ENCODE data around the gene IRAK4.
A peak's percentile ranks its signal among the peaks of the same experiment; 100 is the strongest.

The IRAK4 gene

DNA sequence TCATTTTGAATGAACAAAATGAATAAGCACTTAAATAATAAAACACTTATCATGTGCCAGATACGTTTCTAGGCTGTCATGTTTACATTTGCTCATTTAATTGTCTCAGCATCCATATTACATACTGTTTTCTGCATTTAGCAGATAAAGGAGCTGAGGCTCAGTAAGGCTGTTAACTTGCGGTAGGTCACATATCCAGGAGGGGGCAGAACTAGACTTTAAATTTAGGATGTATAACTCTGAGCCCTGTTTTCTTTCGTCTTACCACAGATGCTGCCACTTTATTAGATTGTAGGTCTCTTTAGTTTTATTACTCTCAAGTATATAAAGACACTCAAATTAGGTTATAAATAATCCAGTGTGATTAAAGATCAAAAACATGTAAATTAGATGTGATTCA, 17.7 kb downstream of the IRAK4 start:
- no peak for DNase-seq

DNA sequence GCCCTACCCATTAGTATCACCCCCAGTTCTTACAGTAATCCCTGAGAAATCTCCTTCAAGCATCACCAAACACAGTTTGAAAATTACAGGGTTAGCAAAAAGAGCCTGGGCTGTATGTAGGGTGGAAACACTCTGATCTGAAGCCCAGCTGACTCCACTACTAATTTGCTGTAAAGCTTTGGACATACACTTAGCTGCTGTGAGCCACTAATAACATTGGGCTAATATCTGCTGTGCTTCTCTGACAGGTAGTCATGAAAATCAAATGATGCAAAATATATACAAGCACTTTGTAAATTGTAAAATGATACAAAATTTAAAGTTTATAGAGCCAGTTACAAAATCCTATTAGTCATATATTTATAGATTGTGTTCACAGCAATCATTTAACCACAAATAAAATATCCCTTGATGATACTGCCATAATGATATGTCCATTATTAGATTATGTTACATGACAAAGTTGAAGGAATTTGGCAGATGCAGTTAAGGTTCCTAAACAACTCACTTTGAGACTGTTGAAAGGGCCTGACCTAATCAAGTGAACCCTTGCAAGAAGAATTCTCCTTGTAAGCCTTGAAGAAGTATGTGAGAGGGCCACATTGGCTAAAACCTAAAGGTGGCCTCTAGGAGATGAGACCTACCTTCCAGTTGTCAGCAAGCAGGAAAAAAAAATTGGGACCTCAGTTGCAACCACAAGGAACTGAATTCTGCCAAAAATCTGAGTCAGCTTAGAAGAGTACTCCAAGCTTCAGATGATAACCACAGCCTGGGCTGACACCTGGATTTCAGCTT, 28.3 kb downstream of the IRAK4 start:
- no peak for DNase-seq

DNA sequence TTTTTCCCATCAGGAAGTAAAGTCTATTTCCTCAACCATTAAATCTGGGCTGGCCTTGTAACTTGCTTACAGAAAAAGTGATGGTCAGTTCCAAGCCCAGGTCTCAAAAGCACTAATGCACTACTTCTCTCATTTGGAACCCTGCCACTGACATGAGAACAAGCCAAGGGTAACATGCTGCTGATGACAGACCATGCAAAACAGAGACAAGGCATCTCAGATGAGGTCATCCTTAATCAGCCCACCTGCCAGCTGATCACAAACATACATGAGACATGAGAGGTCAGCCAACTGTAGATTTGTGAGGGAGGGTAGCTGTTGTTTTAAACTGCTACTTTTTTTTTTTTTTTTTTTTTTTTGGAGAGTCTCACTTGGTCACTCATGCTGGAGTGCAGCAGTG, 31.2 kb downstream of the IRAK4 start:
- DNase-seq, result no peak

DNA sequence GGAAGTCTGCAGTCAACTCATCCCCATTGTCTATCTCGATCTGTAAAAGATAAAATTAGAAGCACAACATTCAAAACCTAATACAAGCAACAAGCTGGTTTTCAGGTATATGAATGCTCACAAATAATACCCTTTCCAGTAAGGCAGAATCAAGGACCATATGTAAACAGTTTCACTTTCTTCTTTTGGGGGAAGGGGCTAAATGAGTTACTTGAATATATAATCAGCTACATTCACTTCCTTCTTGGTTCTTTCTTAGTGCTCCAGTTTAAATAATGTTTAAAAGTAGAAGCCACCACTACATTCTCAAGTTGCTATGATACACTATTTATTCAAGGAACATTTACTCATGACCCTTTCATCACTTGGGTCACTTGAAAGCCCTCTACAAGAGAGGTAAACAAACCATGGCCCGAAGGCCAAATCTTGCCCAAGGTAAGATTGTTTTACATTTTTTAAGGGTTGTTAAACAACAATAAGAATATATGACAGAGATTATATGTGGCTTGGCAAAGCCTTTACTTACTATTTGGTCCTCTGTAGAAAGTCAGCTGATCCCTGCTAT, 37.0 kb downstream of the IRAK4 start:
- DNase-seq, result no peak

DNA sequence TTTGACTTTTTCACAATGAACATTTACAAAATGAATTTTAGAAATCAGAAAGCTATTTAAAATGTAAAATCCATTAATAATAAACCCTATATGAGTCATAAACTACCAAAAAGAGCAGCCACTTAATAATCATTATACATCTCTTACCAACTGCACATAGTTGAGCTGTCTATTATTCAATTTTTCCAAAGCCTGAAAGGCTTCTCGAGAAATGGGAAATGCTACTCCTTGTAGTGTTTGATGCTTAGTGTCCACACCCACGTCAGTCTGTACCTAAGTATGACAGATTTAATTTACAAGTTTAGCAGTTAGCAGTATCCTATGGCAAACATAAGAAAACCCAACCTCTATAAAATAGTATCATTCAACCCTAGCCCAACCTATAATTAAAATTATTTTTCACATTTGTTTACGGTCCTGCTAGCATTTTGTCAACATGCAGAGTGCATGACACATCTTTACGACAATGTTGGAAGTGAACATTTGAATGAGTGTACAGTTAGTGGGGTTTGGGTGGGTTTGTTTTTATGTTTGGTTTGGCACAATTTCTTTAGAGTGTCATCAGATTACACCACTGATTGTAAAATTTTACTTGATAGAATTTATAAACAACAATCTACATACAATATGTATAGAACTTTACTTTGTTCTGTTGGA, 38.9 kb downstream of the IRAK4 start:
- no peak for DNase-seq

DNA sequence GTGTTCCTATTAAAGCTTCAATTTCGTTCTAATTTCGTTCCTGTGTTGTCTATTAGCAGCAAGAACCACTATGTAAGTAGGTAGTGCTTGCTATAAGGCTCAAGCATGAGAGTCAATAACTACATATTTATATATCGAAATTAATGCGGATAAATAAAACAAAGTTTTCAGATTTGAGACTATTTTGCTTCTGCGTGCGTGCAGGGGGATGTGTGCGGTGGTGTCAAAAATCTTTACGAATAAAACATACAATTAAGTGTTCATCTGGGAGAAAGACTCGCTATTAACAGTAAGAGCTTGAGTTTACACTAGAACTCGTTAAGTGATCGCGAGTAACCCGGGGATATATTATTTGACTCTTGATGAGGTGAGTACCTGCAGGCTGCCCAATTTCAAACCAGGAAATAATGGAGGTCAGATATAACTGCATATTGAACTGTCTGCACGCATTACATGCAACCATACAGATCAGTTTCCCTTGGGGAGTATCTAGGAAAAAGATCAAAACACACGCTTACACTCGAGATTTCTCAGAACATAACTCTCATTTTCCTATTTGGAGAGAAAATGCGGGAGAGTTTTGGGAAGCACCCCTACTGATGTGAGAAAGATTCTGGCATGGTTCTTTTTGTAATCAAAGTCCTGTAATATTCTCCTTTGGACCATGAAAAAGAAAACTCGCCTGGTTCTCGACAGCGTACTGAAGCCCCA, 46.6 kb downstream of the IRAK4 start:
- DNase-seq, result no peak

DNA sequence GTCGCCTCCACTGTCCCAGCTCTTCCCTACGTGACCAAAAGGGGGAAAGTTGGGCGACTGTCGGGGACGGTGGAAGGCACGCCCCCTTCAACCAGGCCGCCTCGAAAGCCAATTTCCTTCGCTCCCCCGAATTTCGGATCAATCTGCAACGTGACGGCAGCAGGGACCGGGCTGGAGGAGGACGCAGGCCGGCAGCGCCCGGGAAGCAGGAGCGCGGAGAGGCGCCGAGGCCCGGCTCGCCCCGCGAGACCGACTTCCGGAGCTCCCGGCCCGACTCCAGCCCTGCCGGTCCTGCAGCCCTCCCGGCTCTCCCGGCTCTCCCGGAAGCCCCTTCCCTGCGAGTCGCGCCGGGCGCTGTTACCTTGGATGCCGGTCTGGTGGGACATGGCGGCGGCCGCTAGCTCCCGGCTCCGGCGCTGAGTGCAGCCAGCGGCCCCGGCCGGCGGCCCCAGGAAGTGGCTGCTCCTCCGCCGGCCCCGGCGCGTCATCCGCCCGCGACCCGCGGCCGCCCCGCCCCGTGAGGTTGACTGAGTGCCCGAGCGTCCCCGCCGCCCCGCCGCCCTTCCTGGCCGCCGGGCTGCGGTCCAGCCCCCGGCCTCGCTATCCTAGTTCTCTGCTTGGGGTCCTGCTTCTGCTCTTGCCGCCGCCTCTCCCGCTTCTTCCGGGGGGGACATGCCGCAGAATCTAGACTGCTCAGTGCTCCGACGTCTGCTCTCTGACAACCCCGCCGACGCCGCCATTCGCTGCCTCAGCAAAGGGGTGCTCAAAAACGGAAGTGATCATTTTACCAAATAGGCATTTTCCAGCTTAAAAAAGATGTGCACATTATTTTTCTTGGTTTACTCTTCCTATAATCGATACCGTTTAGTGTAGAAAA, 47.3 kb downstream of the IRAK4 start, which contains the start of gene TWF1:
TSS of gene TWF1 (minus strand) at position 458 of the 877 bp plus-strand sequence. CDS start at position 386, 72 bp downstream.
- peak; percentile 93 for DNase-seq

DNA sequence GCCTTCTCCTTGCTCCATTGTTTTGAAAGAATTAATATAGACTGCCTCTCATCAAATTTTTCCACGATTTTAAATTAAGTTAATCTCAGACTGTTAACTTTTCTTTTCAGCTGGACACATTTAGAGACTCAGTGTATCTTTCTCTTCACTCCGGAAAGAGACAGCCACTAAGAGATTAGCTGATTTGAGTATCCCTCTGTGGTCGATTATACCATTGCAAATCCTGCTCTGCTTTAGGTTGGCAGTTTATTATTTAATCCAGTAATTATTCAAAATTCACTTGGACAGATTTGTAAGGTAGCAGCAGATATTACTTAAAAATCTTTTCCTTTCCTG, 48.0 kb downstream of the IRAK4 start:
- no peak for DNase-seq

DNA sequence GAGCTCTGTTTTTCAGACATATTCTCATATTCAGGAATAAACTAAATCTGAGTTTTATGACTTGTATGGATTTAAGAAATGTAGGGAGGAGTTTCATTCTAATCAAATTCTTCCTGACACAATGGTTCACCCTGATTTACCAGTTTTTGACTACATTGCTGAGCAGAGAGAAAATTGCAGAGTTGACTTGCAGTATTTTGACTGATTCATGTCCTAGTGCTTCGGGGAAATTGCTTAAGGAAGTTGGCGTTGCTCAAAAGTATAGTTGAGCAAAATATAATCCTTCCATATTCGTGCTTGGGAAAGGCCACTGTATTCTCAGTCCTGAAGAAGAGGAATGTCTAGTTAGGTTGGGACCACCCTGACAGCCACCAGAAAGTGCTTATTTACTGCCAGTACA, 48.6 kb downstream of the IRAK4 start:
- no peak for DNase-seq

DNA sequence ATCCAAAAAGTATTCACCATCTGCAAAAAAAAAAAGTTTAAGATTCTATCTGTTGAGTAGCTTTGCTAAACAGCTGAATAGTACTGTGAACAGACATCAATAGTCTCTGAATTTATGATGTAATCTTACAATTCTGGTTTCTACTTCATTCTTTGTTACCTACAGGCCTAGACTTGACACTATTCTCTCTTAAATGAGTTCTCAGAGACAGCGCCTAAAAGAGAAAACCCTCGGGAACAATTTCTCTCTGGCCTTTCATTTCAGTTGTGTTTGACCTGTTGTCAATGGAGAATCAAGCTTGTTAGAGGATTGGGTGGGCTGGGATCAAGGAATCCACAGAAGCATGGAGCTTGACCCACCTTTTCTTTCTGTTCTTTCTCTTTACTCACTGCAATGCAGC, 53.3 kb downstream of the IRAK4 start:
- no peak for DNase-seq

DNA sequence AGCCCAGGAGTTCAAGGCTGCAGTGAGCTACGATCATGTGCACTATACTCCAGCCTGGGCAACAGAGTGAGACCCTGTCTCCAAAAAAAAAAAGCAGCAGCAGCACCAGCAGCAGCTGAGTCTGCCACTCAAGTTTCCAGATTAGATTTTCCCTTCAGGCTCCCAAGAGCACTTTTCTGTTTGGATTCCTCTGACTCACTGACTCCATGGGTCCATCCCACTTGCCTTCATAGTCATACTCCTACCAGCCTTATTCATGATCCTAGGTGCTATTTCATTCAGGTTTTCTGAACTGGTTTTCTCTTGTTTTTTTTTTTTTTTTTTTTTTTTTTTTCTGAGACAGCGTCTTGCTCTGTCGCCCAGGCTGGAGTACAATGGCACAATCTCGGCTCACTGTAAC, 54.2 kb downstream of the IRAK4 start:
- DNase-seq, result no peak

DNA sequence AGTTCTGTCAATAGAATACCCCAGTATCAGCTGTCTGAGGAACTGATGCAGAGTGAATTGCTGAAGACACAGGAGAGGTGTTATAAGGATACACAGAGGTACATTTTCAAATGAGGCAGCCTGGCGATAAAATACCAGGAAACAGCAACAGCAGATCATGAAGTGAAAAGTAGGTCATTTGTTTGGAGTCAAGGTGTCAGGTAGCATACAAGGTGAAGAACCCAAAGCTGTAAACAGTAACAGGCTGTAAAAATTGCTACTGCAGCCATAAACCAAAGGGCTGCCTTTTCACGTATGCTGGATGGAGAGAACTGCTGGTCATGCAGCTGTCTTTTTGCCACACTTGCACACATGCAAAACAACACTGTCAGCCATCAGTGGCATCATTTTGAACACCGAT, 56.7 kb downstream of the IRAK4 start:
- DNase-seq, result no peak

DNA sequence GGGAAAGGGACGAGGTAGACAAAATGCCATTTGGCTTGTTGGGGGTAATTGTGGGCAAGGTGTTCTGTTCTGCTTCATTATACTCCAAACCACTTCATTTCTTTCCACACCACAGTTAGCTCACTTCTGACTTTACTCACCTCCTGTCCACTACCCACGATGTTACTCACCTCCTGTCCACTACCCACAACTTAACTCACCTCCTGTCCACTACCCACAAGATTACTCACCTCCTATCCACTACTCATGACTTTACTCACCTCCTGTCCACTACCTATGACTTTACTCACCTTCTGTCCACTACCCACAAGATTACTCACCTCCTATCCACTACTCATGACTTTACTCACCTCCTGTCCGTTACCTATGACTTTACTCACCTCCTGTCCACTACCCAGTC, 57.4 kb downstream of the IRAK4 start:
- no peak for DNase-seq

DNA sequence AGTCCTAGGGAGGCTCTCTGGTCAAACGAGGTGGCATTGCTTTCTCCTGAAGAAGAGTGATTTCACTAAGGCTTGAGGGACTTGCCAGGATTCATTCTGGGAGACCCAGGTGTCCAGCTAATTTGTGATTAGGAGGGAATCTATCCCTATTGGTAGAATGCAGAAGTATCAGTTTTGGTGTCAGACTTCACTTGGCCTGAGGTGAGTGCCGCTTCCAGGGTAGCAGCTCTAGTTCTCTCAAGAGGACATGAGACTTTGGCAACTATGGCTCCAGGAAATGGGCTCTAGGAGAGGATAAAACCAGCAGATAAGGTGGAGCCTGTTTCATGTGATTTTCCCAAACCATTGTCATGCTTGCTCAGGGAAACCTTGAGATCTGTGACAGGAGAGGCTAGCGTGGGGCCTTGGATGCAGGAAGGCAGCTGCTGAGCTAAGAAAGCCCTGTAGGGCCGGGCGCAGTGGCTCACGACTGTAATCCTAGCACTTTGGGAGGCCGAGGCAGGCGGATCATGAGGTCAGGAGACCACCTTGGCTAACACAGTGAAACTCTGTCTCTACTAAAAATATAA, 65.5 kb downstream of the IRAK4 start:
- DNase-seq, result no peak

DNA sequence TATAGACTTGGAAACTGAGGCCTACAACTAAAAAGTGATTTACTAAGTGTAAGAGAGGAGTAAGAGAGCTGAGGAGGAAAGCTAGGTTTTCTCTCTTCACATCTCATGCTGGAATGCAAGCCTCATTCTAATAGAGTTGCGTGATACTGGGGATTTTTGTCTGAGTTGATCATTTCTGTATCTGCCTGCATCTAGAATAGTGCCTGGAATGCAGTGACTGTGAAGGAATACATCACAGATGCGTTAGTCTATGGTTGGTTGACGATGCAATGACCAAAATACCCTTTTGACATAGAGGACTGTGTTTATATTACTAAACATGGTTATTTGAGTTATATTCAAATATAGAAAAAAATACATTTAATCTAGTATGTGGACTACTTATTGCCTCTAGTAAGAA, 67.9 kb downstream of the IRAK4 start:
- DNase-seq, result no peak

DNA sequence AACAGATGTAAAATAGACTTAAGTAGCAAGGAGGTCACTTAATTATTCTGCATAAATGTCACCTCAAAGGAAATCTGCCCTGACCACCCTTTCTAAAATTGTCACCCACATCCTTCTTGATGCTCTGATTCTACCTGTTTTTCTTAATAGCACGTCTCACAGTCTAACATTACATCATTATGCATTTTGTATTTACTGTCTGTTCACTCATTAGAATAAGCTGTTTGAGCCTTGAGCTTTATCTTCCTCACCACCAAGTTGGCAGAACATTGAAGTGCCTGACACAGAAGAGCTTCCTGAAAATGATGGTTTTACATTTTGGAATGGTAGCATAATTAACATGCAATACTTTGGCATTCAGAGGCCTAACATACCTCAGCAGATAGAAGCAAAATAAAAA, 68.3 kb downstream of the IRAK4 start:
- no peak for DNase-seq

DNA sequence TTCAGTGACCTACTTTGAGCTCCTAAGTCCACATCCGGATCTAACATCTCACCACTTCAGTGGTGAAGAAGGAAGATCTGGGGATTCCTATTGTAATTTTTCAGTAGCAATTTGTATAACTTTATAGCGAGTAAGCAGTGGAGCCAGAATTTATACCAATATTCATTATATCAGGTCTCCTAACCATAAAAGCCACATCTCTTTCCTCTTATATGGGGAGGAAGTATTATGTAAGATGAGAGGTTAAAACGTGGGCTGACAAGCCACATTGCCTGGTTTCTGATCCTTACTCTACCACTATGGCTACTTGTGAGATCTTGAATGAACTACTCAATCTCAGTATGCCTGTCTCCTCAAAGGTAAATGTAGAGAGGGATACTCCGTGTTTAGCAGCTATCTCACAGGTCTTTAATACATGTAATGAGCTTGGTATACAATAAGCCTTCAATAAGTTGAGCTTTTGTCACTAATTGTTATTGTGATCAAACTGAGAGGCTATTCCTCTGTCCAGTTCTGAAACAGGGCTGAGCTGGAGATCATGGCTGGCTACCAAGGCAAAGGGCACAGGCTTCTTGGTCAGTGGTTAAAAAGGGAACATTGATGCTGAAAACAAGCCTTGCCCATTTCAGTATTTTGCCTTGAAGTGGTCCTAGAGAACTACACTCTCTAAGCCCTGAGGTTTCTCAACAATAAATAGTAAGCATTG, 73.9 kb downstream of the IRAK4 start:
- DNase-seq, result no peak

DNA sequence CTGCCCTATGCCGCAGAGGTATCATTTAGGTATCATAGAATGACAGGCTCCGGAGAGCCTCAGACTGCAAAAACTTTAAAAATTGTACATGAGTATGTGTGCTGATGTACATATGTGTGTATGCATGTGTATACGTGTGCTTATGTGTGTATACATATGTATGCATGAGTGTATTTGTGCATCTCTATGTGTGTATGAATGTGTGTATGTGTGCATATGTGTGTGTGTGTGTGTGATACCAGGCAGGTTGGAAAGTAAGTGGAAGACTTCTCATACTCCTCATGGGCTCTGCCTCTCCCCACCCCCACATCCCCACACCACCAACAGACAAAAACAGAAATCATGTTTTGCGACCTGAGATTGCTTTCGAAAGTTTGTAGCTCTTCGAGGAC, 76.5 kb downstream of the IRAK4 start:
- no peak for DNase-seq

DNA sequence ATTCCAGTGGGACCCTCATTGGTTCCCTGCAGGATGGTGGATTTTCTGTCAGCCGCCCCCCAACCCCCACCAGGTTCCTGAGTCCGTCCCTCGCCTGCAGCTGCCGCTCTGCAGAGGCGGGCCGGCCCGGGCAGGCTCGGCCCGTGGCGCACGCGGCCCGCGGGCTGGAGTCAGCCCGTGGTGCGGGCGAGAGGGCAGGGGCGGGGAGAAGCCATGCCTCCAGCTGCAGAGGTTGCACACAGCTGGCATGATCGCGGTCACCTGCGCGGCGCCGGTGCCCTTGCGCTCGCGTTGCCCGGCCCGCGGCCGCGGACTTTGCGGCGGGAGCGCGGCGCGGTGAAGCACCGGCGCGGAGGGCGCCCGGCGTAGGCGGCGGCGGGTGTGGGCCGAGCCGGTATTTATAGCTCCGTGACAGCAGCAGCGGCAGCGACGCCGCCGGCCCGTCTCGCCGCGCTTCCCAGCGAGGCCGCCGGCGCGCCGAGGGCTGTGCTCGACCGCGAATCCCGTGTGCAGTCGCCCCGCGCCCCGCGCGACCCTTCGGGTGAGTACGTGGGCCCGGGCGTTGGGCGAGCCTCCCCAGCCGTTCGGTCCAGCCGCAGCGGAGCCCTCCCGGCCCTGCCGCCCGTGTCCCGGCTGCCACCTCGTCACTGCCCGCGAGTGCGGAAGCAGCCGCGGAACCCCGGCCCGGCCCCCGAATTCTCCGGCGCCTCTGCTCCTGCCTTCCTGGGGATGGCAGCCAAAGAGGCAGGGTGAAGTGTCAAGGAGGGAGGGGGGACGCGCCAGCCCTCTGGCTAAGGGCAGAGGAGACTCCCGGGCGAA, 77.1 kb downstream of the IRAK4 start, which contains the start of gene TMEM117:
TSS of gene TMEM117 (plus strand) at position 426 of the 819 bp plus-strand sequence.
- DNase-seq, result peak; percentile 80

DNA sequence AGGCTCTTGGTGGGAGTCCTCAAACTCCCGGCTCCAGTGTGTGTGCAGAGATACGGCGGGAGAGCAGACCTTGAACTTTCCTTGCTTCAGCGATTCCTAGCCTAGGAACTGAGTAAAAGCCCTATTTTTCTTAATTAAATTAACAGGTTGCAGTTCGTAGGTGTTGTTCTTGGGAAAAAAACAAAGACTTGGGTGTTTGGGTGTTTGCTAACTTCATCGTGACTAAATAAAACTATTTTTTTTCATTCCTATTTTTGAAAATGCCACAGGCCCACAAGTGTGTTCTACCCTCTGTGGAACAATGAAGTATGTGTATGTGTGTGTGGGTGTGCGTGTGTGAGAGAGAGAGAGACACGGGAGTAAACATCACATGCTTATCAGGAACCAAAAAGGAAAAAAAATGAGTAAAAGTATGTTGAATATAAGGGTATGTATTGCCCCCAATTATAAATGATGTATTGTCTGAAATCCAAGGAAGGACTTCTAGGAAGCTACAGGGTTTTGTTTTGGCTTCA, 77.8 kb downstream of the IRAK4 start:
- no peak for DNase-seq
